Fibroblast of the aortic adventitia (primary cell): ENCODE results near the gene MIER3. TPM values are rescaled to one million over a fixed set of nuclear protein-coding genes. Genes with fewer than 3 reads are reported as not detected.

Experiments used
- DNase-seq: peaks from one replicate; pipeline ENCODE4 v3.0.0-alpha.2; 2010; ENCODE audit warnings: low read depth
- H3K4me3 ChIP-seq: 2 replicates; pipeline ENCODE4 v1.5.1; 2011; ENCODE audit warnings: low read depth, mild to moderate bottlenecking, control low read depth, low read length, moderate library complexity
- total RNA-seq: library from RNA; depleted of rRNA; stranded (reverse); fragments of >200 nt; gene quantifications from 2 replicates; pipeline ENCODE4 v1.2.3, GENCODE V29; 2012; ENCODE audit warnings: low replicate concordance
- TF ChIP-seq, protein P1 (sequence below): IDR thresholded peaks from 2 replicates; pipeline ENCODE4 v1.5.1; 2011; ENCODE audit warnings: mild to moderate bottlenecking, low read length, control low read depth, inconsistent platforms; ENCODE audit not compliant: insufficient read depth

MIER3 gene
- total RNA-seq, 1 donor = 31.0 TPM

DNA sequence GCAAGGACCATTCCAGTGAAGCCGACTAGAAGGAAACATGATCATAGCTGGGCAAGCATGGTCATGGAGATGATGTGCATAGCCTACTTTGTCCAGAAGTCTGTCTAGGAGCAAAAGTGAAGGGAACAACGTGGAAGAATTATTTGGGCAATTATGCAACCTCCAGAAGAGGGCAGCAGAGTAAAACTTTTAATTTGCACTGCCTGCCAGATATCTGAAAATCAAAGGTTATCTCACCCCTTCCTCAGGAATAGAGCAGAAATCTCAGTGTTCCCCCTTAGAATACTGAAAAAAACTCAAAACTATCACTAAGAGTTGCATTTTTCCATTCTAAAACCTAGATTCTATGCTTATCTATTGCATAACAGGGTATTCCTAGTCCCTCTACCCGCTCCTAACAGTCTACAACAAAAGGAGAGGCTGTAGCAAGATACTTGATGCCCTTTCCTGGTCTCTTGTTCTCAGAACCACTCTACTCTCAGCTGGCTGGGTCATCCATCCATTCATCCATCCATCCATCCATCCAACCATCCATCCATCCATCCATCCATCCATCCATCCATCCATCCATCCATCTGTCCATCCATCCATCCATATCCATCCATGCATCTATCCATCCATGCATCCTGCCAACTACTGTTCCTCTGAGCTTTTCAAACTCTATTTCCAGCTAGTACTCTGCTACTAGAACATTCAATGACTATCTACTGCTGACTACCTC, 50.9 kb downstream of the MIER3 start:
- H3K4me3 ChIP-seq = no peak overlapping the region
- TF ChIP-seq, protein P1, sequence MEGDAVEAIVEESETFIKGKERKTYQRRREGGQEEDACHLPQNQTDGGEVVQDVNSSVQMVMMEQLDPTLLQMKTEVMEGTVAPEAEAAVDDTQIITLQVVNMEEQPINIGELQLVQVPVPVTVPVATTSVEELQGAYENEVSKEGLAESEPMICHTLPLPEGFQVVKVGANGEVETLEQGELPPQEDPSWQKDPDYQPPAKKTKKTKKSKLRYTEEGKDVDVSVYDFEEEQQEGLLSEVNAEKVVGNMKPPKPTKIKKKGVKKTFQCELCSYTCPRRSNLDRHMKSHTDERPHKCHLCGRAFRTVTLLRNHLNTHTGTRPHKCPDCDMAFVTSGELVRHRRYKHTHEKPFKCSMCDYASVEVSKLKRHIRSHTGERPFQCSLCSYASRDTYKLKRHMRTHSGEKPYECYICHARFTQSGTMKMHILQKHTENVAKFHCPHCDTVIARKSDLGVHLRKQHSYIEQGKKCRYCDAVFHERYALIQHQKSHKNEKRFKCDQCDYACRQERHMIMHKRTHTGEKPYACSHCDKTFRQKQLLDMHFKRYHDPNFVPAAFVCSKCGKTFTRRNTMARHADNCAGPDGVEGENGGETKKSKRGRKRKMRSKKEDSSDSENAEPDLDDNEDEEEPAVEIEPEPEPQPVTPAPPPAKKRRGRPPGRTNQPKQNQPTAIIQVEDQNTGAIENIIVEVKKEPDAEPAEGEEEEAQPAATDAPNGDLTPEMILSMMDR = peak; percentile 71
- DNase-seq = peak; percentile 65

DNA sequence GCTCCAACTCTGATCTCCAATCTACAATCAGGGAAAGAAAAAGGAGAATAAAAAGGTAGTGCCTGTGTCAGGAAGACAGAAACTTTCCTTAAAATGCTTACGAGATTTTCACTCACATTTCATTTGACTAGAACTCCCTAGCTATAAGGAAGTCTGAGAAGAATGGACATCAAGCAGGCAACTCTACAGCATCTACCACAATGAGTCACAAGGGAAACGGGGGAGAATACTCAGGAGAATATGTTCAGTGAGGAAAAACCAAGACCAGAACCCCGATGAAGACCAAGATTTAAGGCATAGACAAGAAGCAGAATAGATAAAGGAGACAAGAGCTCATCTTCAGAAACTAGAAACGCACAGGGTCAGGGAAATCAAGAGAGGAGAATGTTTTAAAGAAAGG, 51.5 kb downstream of the MIER3 start:
- peak; percentile 38 for DNase-seq
- no peak overlapping the region for H3K4me3 ChIP-seq

DNA sequence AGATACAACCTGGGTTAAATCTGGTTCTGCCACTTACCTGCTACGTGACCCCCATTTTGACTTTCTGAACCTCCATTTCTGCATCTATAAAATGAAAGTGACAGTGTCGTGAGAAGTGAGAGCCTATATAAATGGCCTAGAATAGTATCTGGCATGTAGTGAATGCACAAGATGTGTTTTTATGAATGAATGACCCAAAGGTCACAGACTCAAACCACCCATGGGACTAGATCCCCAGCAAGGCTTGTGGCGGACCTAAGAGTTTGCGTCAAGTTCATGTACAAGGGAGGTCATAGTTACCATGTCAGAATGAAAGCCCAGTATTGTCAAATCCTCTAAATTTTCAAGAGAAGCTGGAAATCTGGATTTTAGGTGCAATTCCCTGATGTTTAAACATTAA, 53.7 kb downstream of the MIER3 start:
- DNase-seq = no peak
- TF ChIP-seq, protein P1 = no peak
- no peak overlapping the region for H3K4me3 ChIP-seq

More for the DNA sequence above, 51.5 kb downstream of the MIER3 start:
- TF ChIP-seq, protein P1 = no peak

DNA sequence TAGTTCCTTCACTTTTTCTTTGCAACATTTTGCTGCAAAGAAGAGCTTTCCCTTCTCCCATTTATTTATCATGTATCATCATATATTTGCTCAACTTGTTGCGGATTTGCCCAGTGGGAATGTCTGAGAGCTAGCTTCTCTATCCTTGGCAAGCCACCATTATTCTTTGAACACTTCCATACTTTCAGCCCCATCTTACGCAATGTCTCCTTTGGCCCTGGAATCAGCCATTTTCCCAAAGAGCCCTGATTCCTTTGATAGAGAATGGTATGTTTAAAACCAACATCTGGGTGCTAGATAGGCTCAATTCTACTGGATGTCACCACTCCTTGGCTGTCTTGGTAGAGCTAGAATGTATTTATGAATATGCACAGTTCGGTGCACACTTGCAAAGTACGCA, 55.2 kb downstream of the MIER3 start:
- DNase-seq = peak; percentile 11
- TF ChIP-seq, protein P1 = no peak
- no peak overlapping the region for H3K4me3 ChIP-seq

DNA sequence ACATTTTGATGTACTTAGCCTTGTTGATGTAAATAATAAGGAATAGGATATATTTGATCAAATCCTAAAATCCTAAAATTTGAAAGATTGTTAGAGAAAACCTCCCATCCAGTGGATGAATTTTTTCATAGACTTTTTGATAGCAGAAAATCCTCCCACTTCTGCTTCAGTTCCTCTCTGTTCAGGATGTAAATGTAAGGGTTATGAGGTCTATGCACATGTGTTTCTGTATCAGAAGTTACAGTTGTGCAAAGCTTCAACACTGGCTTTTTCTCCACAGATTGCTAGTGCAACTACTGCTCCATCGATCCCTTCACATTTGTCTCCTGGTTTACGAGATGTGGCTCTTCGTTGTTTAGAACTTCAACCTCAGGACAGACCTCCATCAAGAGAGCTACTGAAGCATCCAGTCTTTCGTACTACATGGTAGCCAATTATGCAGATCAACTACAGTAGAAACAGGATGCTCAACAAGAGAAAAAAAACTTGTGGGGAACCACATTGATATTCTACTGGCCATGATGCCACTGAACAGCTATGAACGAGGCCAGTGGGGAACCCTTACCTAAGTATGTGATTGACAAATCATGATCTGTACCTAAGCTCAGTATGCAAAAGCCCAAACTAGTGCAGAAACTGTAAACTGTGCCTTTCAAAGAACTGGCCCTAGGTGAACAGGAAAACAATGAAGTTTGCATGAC, 58.5 kb downstream of the MIER3 start:
- DNase-seq = no peak
- TF ChIP-seq, protein P1 = no peak
- H3K4me3 ChIP-seq = no peak overlapping the region

DNA sequence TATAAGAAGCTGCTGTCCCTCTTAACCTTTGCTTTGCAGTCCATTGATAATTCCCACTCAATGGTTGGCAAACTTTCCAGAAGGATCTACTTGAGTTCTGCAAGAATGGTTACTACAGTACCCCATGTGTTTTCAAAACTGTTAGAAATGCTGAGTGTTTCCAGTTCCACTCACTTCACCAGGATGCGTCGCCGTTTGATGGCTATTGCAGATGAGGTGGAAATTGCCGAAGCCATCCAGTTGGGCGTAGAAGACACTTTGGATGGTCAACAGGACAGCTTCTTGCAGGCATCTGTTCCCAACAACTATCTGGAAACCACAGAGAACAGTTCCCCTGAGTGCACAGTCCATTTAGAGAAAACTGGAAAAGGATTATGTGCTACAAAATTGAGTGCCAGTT, 70.4 kb downstream of the MIER3 start:
- DNase-seq = no peak
- TF ChIP-seq, protein P1 = no peak
- H3K4me3 ChIP-seq = no peak overlapping the region
